Measurements from ENCODE around the gene HIGD1C.

GRCh38 chr12:50937653-50938052 lies 14.7 kb upstream of the HIGD1C start:
- no peak for TF ChIP-seq CTCF (IDR thresholded peaks at IDR 0.05)
- TF ChIP-seq ZFX (IDR thresholded peaks at IDR 0.05; ENCODE audit: borderline replicate concordance) = no peak
